Activated CD4-positive, alpha-beta memory T cell treated with anti-CD3 and anti-CD28 coated beads, Interleukin-2, amount 10 ng/mL, durations not matched to agents 7 days and 5 days (primary cell): Measurements from ENCODE around the gene KANSL3. TPM values are rescaled to one million over a fixed set of nuclear protein-coding genes. Genes with fewer than 3 reads are reported as not detected.
"Not testable (repeated sequence)": the region's sequence is repeated elsewhere in the genome, so short reads cannot be mapped to it uniquely, and the experiment has no call there.

ENCODE experiments used
- CTCF ChIA-PET: fragments of 350-600 bp; sonication (Branson Sonifier 250); formaldehyde crosslinking; loops from one replicate; lab custom pipeline; 2021; ENCODE audit warnings: antibody characterized with exemption, inconsistent platforms; lab: Charles Lee
- POLR2A ChIA-PET: fragments of 350-600 bp; sonication (Branson Sonifier 250); formaldehyde crosslinking; loops from one replicate; lab custom pipeline; 2021; ENCODE audit warnings: antibody characterized with exemption; lab: Charles Lee
- DNase-seq: peaks from one replicate; pipeline ENCODE4 v3.0.0-alpha.2; 2020
- H3K27ac Mint-ChIP-seq: one replicate; pipeline ENCODE4 v1.8.0; 2021; ENCODE audit warnings: mild to moderate bottlenecking, mixed read lengths
- H3K27me3 Mint-ChIP-seq: one replicate; pipeline ENCODE4 v1.8.0; 2021; ENCODE audit warnings: mixed read lengths
- H3K36me3 Mint-ChIP-seq: one replicate; pipeline ENCODE4 v1.8.0; 2021; ENCODE audit warnings: low read depth, mixed read lengths
- H3K4me1 Mint-ChIP-seq: one replicate; pipeline ENCODE4 v1.8.0; 2021; ENCODE audit warnings: mixed read lengths
- H3K4me3 Mint-ChIP-seq: one replicate; pipeline ENCODE4 v1.8.0; 2021; ENCODE audit warnings: mild to moderate bottlenecking, mixed read lengths
- H3K9me3 Mint-ChIP-seq: one replicate; pipeline ENCODE4 v1.8.0; 2021; ENCODE audit warnings: mixed read lengths
- total RNA-seq, 2 experiments: library from RNA; stranded (reverse); gene quantifications; one replicate each; pipeline ENCODE4 v1.2.3, GENCODE V29; 2021

Gene KANSL3
- total RNA-seq, 2 experiments from 2014 or later: 58.2 to 60.9 TPM

- H3K4me3 Mint-ChIP-seq: no peak overlapping the region
- CTCF ChIA-PET: interaction anchor here (3.9 kb wide), 1 partner anchor 9 kb away, joined by 19 read pairs; no protein-coding TSS in a partner anchor
- no peaks in the 10 kb centered on the region for H3K36me3 Mint-ChIP-seq
- no peak overlapping the region for H3K27ac Mint-ChIP-seq
- H3K9me3 Mint-ChIP-seq: no peaks in the 10 kb centered on the region
- H3K27me3 Mint-ChIP-seq: peaks cover 1% of the 10 kb centered on the region
- POLR2A ChIA-PET: no interaction called here
- no peaks in the 10 kb centered on the region for H3K4me1 Mint-ChIP-seq
- no peak for DNase-seq
Measured at GRCh38 chr2:96564026-96564425, 74.1 kb downstream of the KANSL3 start.

- Mint-ChIP-seq H3K27ac (no peak overlapping the region), H3K27me3 (no peaks in the 10 kb centered on the region), H3K4me1 (peaks cover 22% of the 10 kb centered on the region), H3K36me3 (no peaks in the 10 kb centered on the region), H3K4me3 (no peak overlapping the region), H3K9me3 (no peaks in the 10 kb centered on the region)
- CTCF ChIA-PET: interaction anchor here (1.1 kb wide), 1 partner anchor 152 kb away, joined by 3 read pairs; no protein-coding TSS in a partner anchor
- POLR2A ChIA-PET: no interaction called here
- no peak for DNase-seq
Measured at GRCh38 chr2:96558485-96558884, 79.6 kb downstream of the KANSL3 start.

GRCh38 chr2:96558061-96558460 lies 80.1 kb downstream of the KANSL3 start:
- no peaks in the 10 kb centered on the region for H3K27me3 Mint-ChIP-seq
- H3K9me3 Mint-ChIP-seq: no peaks in the 10 kb centered on the region
- H3K4me1 Mint-ChIP-seq: peaks cover 26% of the 10 kb centered on the region
- peaks cover 2% of the 10 kb centered on the region for H3K36me3 Mint-ChIP-seq
- DNase-seq: no peak
- POLR2A ChIA-PET: no interaction called here
- H3K4me3 Mint-ChIP-seq: no peak overlapping the region
- CTCF ChIA-PET: interaction anchor here (1.1 kb wide), 2 partner anchors 151 to 403 kb away, joined by 3 read pairs; no protein-coding TSS in a partner anchor
- no peak overlapping the region for H3K27ac Mint-ChIP-seq

- H3K36me3 Mint-ChIP-seq, H3K4me3 Mint-ChIP-seq, H3K27me3 Mint-ChIP-seq, H3K9me3 Mint-ChIP-seq, H3K27ac Mint-ChIP-seq, DNase-seq: not testable (repeated sequence)
- POLR2A ChIA-PET: interaction anchor here (0.9 to 1.5 kb wide), 4 partner anchors 9 to 25 kb away, joined by 3 to 6 read pairs (median 4); no protein-coding TSS in a partner anchor
- peaks cover 29% of the 10 kb centered on the region for H3K4me1 Mint-ChIP-seq
- CTCF ChIA-PET: interaction anchor here (1.1 kb wide), 1 partner anchor 404 kb away, joined by 3 read pairs; no protein-coding TSS in a partner anchor
Measured at GRCh38 chr2:96557421-96557820, 80.7 kb downstream of the KANSL3 start.

GRCh38 chr2:96556441-96557330 lies 81.4 kb downstream of the KANSL3 start:
- peaks cover 11% of the 10 kb centered on the region for H3K36me3 Mint-ChIP-seq
- DNase-seq: peak; percentile 55
- no peak overlapping the region for H3K4me3 Mint-ChIP-seq
- H3K27me3 Mint-ChIP-seq: no peaks in the 10 kb centered on the region
- ChIA-PET CTCF (interaction anchor here (1.0 to 1.5 kb wide), 4 partner anchors 10 to 404 kb away, joined by 3 to 4 read pairs (median 4); no protein-coding TSS in a partner anchor), POLR2A (interaction anchor here (0.8 to 1.5 kb wide), 5 partner anchors 9 to 81 kb away, joined by 3 to 6 read pairs (median 4); partner anchors contain the start of gene KANSL3)
- no peaks in the 10 kb centered on the region for H3K9me3 Mint-ChIP-seq
- no peak overlapping the region for H3K27ac Mint-ChIP-seq
- peaks cover 32% of the 10 kb centered on the region for H3K4me1 Mint-ChIP-seq

GRCh38 chr2:96555146-96555610 lies 82.9 kb downstream of the KANSL3 start:
- peaks cover 32% of the 10 kb centered on the region for H3K4me1 Mint-ChIP-seq
- ChIA-PET POLR2A (interaction anchor here (0.6 to 6.6 kb wide), 4 partner anchors 16 to 210 kb away, joined by 3 to 62 read pairs (median 8); partner anchors contain the start of gene ARID5A), CTCF (interaction anchor here (1.2 to 4.0 kb wide), 15 partner anchors 10 to 204 kb away, joined by 3 to 63 read pairs (median 6); partner anchors contain the start of gene ARID5A)
- no peak for DNase-seq
- H3K27ac Mint-ChIP-seq: no peak overlapping the region
- H3K9me3 Mint-ChIP-seq: no peaks in the 10 kb centered on the region
- no peak overlapping the region for H3K4me3 Mint-ChIP-seq
- H3K36me3 Mint-ChIP-seq: peaks cover 11% of the 10 kb centered on the region
- H3K27me3 Mint-ChIP-seq: no peaks in the 10 kb centered on the region

GRCh38 chr2:96554293-96555145 lies 83.6 kb downstream of the KANSL3 start:
- POLR2A ChIA-PET: interaction anchor here (0.6 to 6.6 kb wide), 9 partner anchors 15 to 198 kb away, joined by 3 to 62 read pairs (median 5); partner anchors contain the start of gene ARID5A
- H3K9me3 Mint-ChIP-seq: no peaks in the 10 kb centered on the region
- H3K36me3 Mint-ChIP-seq: peaks cover 14% of the 10 kb centered on the region
- H3K27ac Mint-ChIP-seq: peak overlapping the region; percentile 52
- H3K4me1 Mint-ChIP-seq: peaks cover 32% of the 10 kb centered on the region
- DNase-seq: peak; percentile 71
- CTCF ChIA-PET: interaction anchor here (0.5 to 4.0 kb wide), 46 partner anchors 8 to 355 kb away, joined by 3 to 63 read pairs (median 4); partner anchors contain the start of genes ANKRD39, ARID5A and SNRNP200
- H3K4me3 Mint-ChIP-seq: no peak overlapping the region
- H3K27me3 Mint-ChIP-seq: no peaks in the 10 kb centered on the region

- peaks cover 32% of the 10 kb centered on the region for H3K4me1 Mint-ChIP-seq
- not testable (repeated sequence) for H3K27me3 Mint-ChIP-seq, H3K9me3 Mint-ChIP-seq, H3K4me3 Mint-ChIP-seq, DNase-seq
- H3K36me3 Mint-ChIP-seq: peaks cover 15% of the 10 kb centered on the region
- peak overlapping the region; percentile 52 for H3K27ac Mint-ChIP-seq
- ChIA-PET POLR2A (interaction anchor here (0.6 to 6.6 kb wide), 9 partner anchors 14 to 198 kb away, joined by 3 to 62 read pairs (median 5); partner anchors contain the start of gene ARID5A), CTCF (interaction anchor here (0.5 to 4.0 kb wide), 45 partner anchors 9 to 355 kb away, joined by 3 to 63 read pairs (median 4); partner anchors contain the start of genes ANKRD39, ARID5A and SNRNP200)
Measured at GRCh38 chr2:96553957-96554292, 84.2 kb downstream of the KANSL3 start.

GRCh38 chr2:96553176-96553956 lies 84.7 kb downstream of the KANSL3 start:
- Mint-ChIP-seq H3K4me1 (peaks cover 32% of the 10 kb centered on the region), H3K27me3 (no peaks in the 10 kb centered on the region), H3K9me3 (no peaks in the 10 kb centered on the region), H3K27ac (peak overlapping the region; percentile 52), H3K36me3 (peaks cover 20% of the 10 kb centered on the region), H3K4me3 (no peak overlapping the region)
- ChIA-PET POLR2A (interaction anchor here (0.6 to 6.6 kb wide), 10 partner anchors 14 to 197 kb away, joined by 3 to 62 read pairs (median 5); partner anchors contain the start of gene ARID5A), CTCF (interaction anchor here (0.5 to 4.0 kb wide), 37 partner anchors 9 to 356 kb away, joined by 3 to 63 read pairs (median 4); partner anchors contain the start of genes ARID5A and SNRNP200)
- no peak for DNase-seq

GRCh38 chr2:96552315-96553175 lies 85.6 kb downstream of the KANSL3 start:
- Mint-ChIP-seq H3K9me3 (no peaks in the 10 kb centered on the region), H3K4me1 (peaks cover 33% of the 10 kb centered on the region), H3K4me3 (no peak overlapping the region), H3K36me3 (peaks cover 26% of the 10 kb centered on the region), H3K27ac (no peak overlapping the region), H3K27me3 (no peaks in the 10 kb centered on the region)
- CTCF ChIA-PET: interaction anchor here (1.0 to 4.0 kb wide), 3 partner anchors 13 to 145 kb away, joined by 3 to 63 read pairs (median 33); partner anchors contain the start of gene ARID5A
- POLR2A ChIA-PET: interaction anchor here (1.5 to 6.6 kb wide), 3 partner anchors 13 to 42 kb away, joined by 5 to 62 read pairs (median 7); partner anchors contain the start of gene ARID5A
- DNase-seq: no peak
